Osteocyte (in vitro differentiated cells): ENCODE data around the gene FGD5. TPM values are rescaled to one million over a fixed set of nuclear protein-coding genes. Genes with fewer than 3 reads are reported as not detected.
A peak's percentile ranks its signal among the peaks of the same experiment; 100 is the strongest.

Source experiments
- DNase-seq: peaks from one replicate; pipeline ENCODE4 v3.0.0; 2021; ENCODE audit warnings: mixed read lengths; ENCODE audit not compliant: unreplicated experiment; ENCODE audit errors: extremely low spot score
- H3K27ac Mint-ChIP-seq: one replicate; pipeline ENCODE4 v1.8.0; 2021; ENCODE audit warnings: mild to moderate bottlenecking, mixed read lengths; ENCODE audit not compliant: unreplicated experiment
- H3K27me3 Mint-ChIP-seq: one replicate; pipeline ENCODE4 v1.8.0; 2021; ENCODE audit warnings: mixed read lengths; ENCODE audit not compliant: unreplicated experiment
- H3K36me3 Mint-ChIP-seq: one replicate; pipeline ENCODE4 v1.8.0; 2021; ENCODE audit warnings: mixed read lengths; ENCODE audit not compliant: unreplicated experiment
- H3K4me1 Mint-ChIP-seq: one replicate; pipeline ENCODE4 v1.8.0; 2021; ENCODE audit warnings: mixed read lengths; ENCODE audit not compliant: unreplicated experiment
- H3K4me3 Mint-ChIP-seq: one replicate; pipeline ENCODE4 v1.8.0; 2021; ENCODE audit warnings: mild to moderate bottlenecking, moderate library complexity, mixed read lengths; ENCODE audit not compliant: unreplicated experiment
- H3K9me3 Mint-ChIP-seq: one replicate; pipeline ENCODE4 v1.8.0; 2021; ENCODE audit warnings: mixed read lengths; ENCODE audit not compliant: unreplicated experiment
- total RNA-seq: library from RNA; stranded (reverse); gene quantifications from 2 replicates; pipeline ENCODE4 v1.2.1, GENCODE V29; 2021
- TF ChIP-seq, protein P1 (sequence below): fragments of 200-600 bp; sonication (generic); IDR thresholded peaks from 2 replicates; pipeline ENCODE4 v1.5.0; 2021; ENCODE audit warnings: antibody characterized with exemption, mild to moderate bottlenecking, moderate library complexity

FGD5 gene
- total RNA-seq, 1 donor from 2014 or later: not detected

- H3K27ac Mint-ChIP-seq: peak overlapping the region; percentile 91
- no peaks in the 10 kb centered on the region for H3K9me3 Mint-ChIP-seq
- H3K4me1 Mint-ChIP-seq: peaks cover 27% of the 10 kb centered on the region
- peak overlapping the region; percentile 87 for H3K4me3 Mint-ChIP-seq
- TF ChIP-seq, protein P1, sequence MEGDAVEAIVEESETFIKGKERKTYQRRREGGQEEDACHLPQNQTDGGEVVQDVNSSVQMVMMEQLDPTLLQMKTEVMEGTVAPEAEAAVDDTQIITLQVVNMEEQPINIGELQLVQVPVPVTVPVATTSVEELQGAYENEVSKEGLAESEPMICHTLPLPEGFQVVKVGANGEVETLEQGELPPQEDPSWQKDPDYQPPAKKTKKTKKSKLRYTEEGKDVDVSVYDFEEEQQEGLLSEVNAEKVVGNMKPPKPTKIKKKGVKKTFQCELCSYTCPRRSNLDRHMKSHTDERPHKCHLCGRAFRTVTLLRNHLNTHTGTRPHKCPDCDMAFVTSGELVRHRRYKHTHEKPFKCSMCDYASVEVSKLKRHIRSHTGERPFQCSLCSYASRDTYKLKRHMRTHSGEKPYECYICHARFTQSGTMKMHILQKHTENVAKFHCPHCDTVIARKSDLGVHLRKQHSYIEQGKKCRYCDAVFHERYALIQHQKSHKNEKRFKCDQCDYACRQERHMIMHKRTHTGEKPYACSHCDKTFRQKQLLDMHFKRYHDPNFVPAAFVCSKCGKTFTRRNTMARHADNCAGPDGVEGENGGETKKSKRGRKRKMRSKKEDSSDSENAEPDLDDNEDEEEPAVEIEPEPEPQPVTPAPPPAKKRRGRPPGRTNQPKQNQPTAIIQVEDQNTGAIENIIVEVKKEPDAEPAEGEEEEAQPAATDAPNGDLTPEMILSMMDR: no peak
- no peaks in the 10 kb centered on the region for H3K27me3 Mint-ChIP-seq
- DNase-seq: no peak
- H3K36me3 Mint-ChIP-seq: peaks cover 12% of the 10 kb centered on the region
Measured at GRCh38 chr3:14946739-14947099, 128.0 kb downstream of the FGD5 start.

- TF ChIP-seq, protein P1: no peak
- Mint-ChIP-seq H3K9me3 (no peaks in the 10 kb centered on the region), H3K36me3 (peaks cover 11% of the 10 kb centered on the region), H3K27ac (peak within 1 kb of the TSS; percentile 100), H3K4me3 (peak within 1 kb of the TSS; percentile 99), H3K27me3 (no peaks in the 10 kb centered on the region), H3K4me1 (peaks cover 27% of the 10 kb centered on the region)
- DNase-seq: peak; percentile 94
Measured at GRCh38 chr3:14947100-14947885, 128.5 kb downstream of the FGD5 start, which contains the start of gene NR2C2. TSS of gene NR2C2 (plus strand) at chr3:14947583. CDS start at chr3:15003915, 56,332 bp downstream.

DNA sequence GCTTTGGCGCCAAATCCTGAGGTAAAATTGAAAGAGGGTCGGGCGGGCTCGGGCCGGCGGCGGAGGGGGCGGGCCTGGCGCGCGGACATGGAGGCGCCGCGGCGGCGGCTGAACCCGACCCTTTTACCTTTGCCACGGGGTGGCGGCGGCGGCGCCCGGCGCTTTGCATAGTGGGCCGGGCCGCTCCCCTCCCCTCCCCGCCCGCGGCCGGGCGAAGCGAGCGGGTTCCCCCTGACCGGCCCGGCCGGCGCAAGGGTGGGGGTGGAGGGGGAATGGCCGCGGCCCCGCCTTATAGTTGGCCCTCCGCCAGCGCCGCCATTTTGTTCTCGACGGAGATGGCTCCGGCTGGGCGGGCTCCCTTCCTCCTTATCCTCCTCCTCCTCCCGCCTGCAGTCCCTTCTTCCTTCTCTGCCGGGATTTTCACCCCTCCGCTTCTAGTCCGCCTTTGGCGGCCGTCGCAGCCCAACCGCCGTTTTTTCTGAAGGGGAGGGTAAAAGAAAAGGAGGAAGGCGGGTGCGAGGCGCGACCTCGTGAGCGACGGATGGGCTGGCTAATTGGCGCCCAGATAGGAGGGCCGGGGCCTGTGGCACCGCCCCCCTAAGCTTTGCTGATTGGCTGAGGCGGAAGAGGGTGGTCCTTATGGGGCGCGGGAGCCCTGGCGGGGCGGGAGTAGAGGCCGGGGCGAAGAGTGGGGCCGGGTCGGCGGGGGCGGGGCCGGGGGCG, 129.3 kb downstream of the FGD5 start:
- Mint-ChIP-seq H3K27ac (peak overlapping the region; percentile 100), H3K4me3 (peak overlapping the region; percentile 99), H3K27me3 (no peaks in the 10 kb centered on the region), H3K9me3 (no peaks in the 10 kb centered on the region), H3K36me3 (peaks cover 8% of the 10 kb centered on the region), H3K4me1 (peaks cover 27% of the 10 kb centered on the region)
- peak; percentile 99 for DNase-seq
- TF ChIP-seq, protein P1: no peak

GRCh38 chr3:14948609-14949038, 129.9 kb downstream of the FGD5 start:
- peaks cover 6% of the 10 kb centered on the region for H3K36me3 Mint-ChIP-seq
- TF ChIP-seq, protein P1: no peak
- no peaks in the 10 kb centered on the region for H3K27me3 Mint-ChIP-seq
- H3K27ac Mint-ChIP-seq: peak overlapping the region; percentile 100
- H3K4me1 Mint-ChIP-seq: peaks cover 27% of the 10 kb centered on the region
- H3K4me3 Mint-ChIP-seq: peak overlapping the region; percentile 99
- no peaks in the 10 kb centered on the region for H3K9me3 Mint-ChIP-seq
- DNase-seq: no peak

- Mint-ChIP-seq H3K27me3 (no peaks in the 10 kb centered on the region), H3K9me3 (no peaks in the 10 kb centered on the region), H3K4me3 (peak overlapping the region; percentile 99), H3K36me3 (peaks cover 2% of the 10 kb centered on the region), H3K4me1 (peaks cover 27% of the 10 kb centered on the region), H3K27ac (peak overlapping the region; percentile 100)
- TF ChIP-seq, protein P1: no peak
- DNase-seq: no peak
Measured at GRCh38 chr3:14949126-14949525, 130.4 kb downstream of the FGD5 start.
